ENCODE results near the gene DOCK7.
A peak's percentile ranks its signal among the peaks of the same experiment; 100 is the strongest.

The DOCK7 gene

DNA sequence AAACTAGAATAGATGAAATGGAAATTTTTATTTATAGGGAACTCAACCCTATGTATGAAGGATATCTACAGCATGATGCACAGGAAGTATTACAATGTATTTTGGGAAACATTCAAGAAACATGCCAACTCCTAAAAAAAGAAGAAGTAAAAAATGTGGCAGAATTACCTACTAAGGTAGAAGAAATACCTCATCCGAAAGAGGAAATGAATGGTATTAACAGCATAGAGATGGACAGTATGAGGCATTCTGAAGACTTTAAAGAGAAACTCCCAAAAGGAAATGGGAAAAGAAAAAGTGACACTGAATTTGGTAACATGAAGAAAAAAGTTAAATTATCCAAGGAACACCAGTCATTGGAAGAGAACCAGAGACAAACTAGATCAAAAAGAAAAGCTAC is 243.5 kb downstream of the DOCK7 start:
- Histone ChIP-seq H3K4me2 (ENCODE audit: low read length, poor library complexity, severe bottlenecking) (no peak overlapping the region), H3K27me3 (ENCODE audit: control insufficient read depth in 1 of 2, insufficient read depth in 1 of 2, low read length in 2 of 2) (no peaks in the 10 kb centered on the region), H3K79me1 (replicated peaks; ENCODE audit: low read length, poor library complexity, severe bottlenecking) (peaks cover 4% of the 10 kb centered on the region), H3K4me3 (ENCODE audit: insufficient read depth in 1 of 2, low read depth in 1 of 2, low read length in 2 of 2) (no peak overlapping the region), H2AFZ (ENCODE audit: low read depth, low read length) (no peak overlapping the region), H2BK12ac (ENCODE audit: low read length in 2 of 2) (no peak overlapping the region), H3K14ac (ENCODE audit: low read length in 2 of 2) (no peak overlapping the region), H3K9ac (ENCODE audit: low read length) (no peak overlapping the region), H2AK5ac (ENCODE audit: low read length, severe bottlenecking) (no peak overlapping the region), H3K9me3 (ENCODE audit: control insufficient read depth, low read length) (no peaks in the 10 kb centered on the region), H3K4ac (ENCODE audit: low read depth in 1 of 2, low read length in 2 of 2) (no peak overlapping the region), H3K4me1 (ENCODE audit: control insufficient read depth, insufficient read depth, low read depth, low read length) (no peaks in the 10 kb centered on the region), H3K27ac (ENCODE audit: low read length, poor library complexity, severe bottlenecking) (no peak overlapping the region), H2BK15ac (ENCODE audit: low read depth, poor library complexity, severe bottlenecking) (no peak overlapping the region), H3K18ac (ENCODE audit: low read depth in 1 of 2, low read length in 2 of 2) (no peak overlapping the region), H2BK120ac (ENCODE audit: low read depth, low read length) (no peak overlapping the region), H3K36me3 (ENCODE audit: control insufficient read depth in 1 of 2, insufficient read depth in 2 of 2, low read depth in 1 of 2, low read length in 2 of 2) (peaks cover 3 to 76% of the 10 kb centered on the region in 2 experiments), H2BK5ac (ENCODE audit: low read depth, low read length, poor library complexity, severe bottlenecking) (no peak overlapping the region), H3K23ac (ENCODE audit: low read length in 2 of 2) (no peak overlapping the region), H4K8ac (ENCODE audit: low read length) (no peak overlapping the region), H4K91ac (ENCODE audit: low read length) (no peak overlapping the region)
- DNase-seq = no peak
- 100% methylated on average over 1 of the region's 1 CpG for WGBS

DNA sequence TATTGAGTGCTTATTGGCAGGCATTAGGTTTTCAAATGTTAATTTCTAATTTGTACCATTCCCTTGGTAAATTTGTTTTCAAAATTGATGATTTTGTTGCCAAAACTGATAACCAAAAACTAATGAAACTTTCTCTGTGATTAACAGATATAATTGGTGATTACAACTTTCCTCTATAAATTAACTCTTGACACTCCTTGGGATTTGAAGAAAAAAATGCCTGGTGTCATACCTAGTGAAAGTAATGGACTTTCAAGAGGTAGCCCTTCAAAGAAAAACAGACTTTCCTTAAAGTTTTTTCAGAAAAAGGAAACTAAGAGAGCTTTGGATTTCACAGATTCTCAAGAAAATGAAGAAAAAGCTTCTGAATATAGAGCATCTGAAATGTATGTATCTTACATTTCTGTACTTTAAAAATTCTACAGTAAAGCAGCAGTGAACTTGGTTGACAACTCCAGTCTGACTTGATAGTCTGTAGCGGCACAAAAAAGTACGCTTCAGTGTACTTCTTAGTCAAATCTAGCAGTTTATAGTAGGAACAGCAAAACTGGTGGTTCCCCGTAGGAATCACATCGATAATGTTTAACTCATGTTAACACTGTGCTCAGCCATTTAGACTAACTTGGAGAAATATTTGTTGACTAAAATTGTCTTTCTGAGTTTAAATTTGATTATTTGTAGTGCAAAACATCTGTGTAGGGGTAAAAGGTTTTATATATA is 248.4 kb downstream of the DOCK7 start:
- H3K4me3 ChIP-seq (ENCODE audit: insufficient read depth in 1 of 2, low read depth in 1 of 2, low read length in 2 of 2) = peak overlapping the region in 1 of 2 experiments; percentile 56
- WGBS = 95% methylated on average over 4 of the region's 4 CpGs
- H3K27me3 ChIP-seq (ENCODE audit: control insufficient read depth in 1 of 2, insufficient read depth in 1 of 2, low read length in 2 of 2) = no peaks in the 10 kb centered on the region
- H3K36me3 ChIP-seq (ENCODE audit: control insufficient read depth in 1 of 2, insufficient read depth in 2 of 2, low read depth in 1 of 2, low read length in 2 of 2) = peaks cover 4 to 33% of the 10 kb centered on the region in 2 experiments
- no peak overlapping the region for H2BK12ac ChIP-seq (ENCODE audit: low read length in 2 of 2)
- no peaks in the 10 kb centered on the region for H3K9me3 ChIP-seq (ENCODE audit: control insufficient read depth, low read length)
- peaks cover 1% of the 10 kb centered on the region for H3K79me1 ChIP-seq (replicated peaks; ENCODE audit: low read length, poor library complexity, severe bottlenecking)
- peaks cover 3% of the 10 kb centered on the region for H3K4me1 ChIP-seq (ENCODE audit: control insufficient read depth, insufficient read depth, low read depth, low read length)
- no peak overlapping the region for H3K4me2 ChIP-seq (ENCODE audit: low read length, poor library complexity, severe bottlenecking)
- H3K14ac ChIP-seq (ENCODE audit: low read length in 2 of 2) = no peak overlapping the region
- peak overlapping the region; percentile 13 for H3K27ac ChIP-seq (ENCODE audit: low read length, poor library complexity, severe bottlenecking)
- H3K23ac ChIP-seq (ENCODE audit: low read length in 2 of 2) = no peak overlapping the region
- H4K91ac ChIP-seq (ENCODE audit: low read length) = no peak overlapping the region
- no peak overlapping the region for H2BK5ac ChIP-seq (ENCODE audit: low read depth, low read length, poor library complexity, severe bottlenecking)
- H2AFZ ChIP-seq (ENCODE audit: low read depth, low read length) = no peak overlapping the region
- H2BK120ac ChIP-seq (ENCODE audit: low read depth, low read length) = no peak overlapping the region
- H3K4ac ChIP-seq (ENCODE audit: low read depth in 1 of 2, low read length in 2 of 2) = no peak overlapping the region
- H2BK15ac ChIP-seq (ENCODE audit: low read depth, poor library complexity, severe bottlenecking) = no peak overlapping the region
- no peak overlapping the region for H2AK5ac ChIP-seq (ENCODE audit: low read length, severe bottlenecking)
- no peak overlapping the region for H3K18ac ChIP-seq (ENCODE audit: low read depth in 1 of 2, low read length in 2 of 2)
- H3K9ac ChIP-seq (ENCODE audit: low read length) = peak overlapping the region; percentile 67
- H4K8ac ChIP-seq (ENCODE audit: low read length) = no peak overlapping the region
- DNase-seq = peak; percentile 6

DNA sequence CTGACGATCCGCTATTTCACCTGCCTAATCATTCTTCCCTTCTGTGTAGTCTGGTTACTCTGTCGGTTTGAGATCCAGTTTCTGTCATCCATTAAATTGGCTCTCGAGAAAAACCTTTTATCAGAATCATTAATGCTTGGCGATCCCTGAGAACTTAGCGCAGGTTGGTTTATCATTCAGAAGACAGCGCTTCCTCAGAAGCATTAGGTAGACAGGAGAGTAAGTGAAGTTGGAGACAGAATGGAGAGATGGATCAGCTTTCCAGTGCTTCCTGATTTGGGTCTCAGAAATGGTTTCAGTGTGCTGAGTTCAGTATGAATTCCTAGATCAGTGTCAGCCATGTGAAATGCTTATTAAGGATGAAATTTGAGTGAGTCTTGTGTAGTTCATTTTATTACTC is 250.0 kb downstream of the DOCK7 start:
- H3K36me3 ChIP-seq (ENCODE audit: control insufficient read depth in 1 of 2, insufficient read depth in 2 of 2, low read depth in 1 of 2, low read length in 2 of 2) = peaks cover 4 to 19% of the 10 kb centered on the region in 2 experiments
- H4K91ac ChIP-seq (ENCODE audit: low read length) = no peak overlapping the region
- no peaks in the 10 kb centered on the region for H3K9me3 ChIP-seq (ENCODE audit: control insufficient read depth, low read length)
- peak overlapping the region; percentile 7 for H3K27ac ChIP-seq (ENCODE audit: low read length, poor library complexity, severe bottlenecking)
- no peak overlapping the region for H2BK5ac ChIP-seq (ENCODE audit: low read depth, low read length, poor library complexity, severe bottlenecking)
- under 1% methylated on average over 7 of the region's 7 CpGs for WGBS
- no peak overlapping the region for H3K23ac ChIP-seq (ENCODE audit: low read length in 2 of 2)
- H3K4me1 ChIP-seq (ENCODE audit: control insufficient read depth, insufficient read depth, low read depth, low read length) = peaks cover 3% of the 10 kb centered on the region
- no peak overlapping the region for H3K4ac ChIP-seq (ENCODE audit: low read depth in 1 of 2, low read length in 2 of 2)
- no peak overlapping the region for H4K8ac ChIP-seq (ENCODE audit: low read length)
- H3K79me1 ChIP-seq (replicated peaks; ENCODE audit: low read length, poor library complexity, severe bottlenecking) = peaks cover 1% of the 10 kb centered on the region
- peak overlapping the region in 1 of 2 experiments; percentile 66 for H3K18ac ChIP-seq (ENCODE audit: low read depth in 1 of 2, low read length in 2 of 2)
- H3K9ac ChIP-seq (ENCODE audit: low read length) = peak overlapping the region; percentile 98
- DNase-seq = peak; percentile 27
- H2AFZ ChIP-seq (ENCODE audit: low read depth, low read length) = no peak overlapping the region
- peak overlapping the region in 1 of 2 experiments; percentile 89 for H3K4me3 ChIP-seq (ENCODE audit: insufficient read depth in 1 of 2, low read depth in 1 of 2, low read length in 2 of 2)
- H2BK120ac ChIP-seq (ENCODE audit: low read depth, low read length) = no peak overlapping the region
- H2AK5ac ChIP-seq (ENCODE audit: low read length, severe bottlenecking) = no peak overlapping the region
- H2BK12ac ChIP-seq (ENCODE audit: low read length in 2 of 2) = no peak overlapping the region
- no peak overlapping the region for H2BK15ac ChIP-seq (ENCODE audit: low read depth, poor library complexity, severe bottlenecking)
- peak overlapping the region; percentile 86 for H3K4me2 ChIP-seq (ENCODE audit: low read length, poor library complexity, severe bottlenecking)
- no peaks in the 10 kb centered on the region for H3K27me3 ChIP-seq (ENCODE audit: control insufficient read depth in 1 of 2, insufficient read depth in 1 of 2, low read length in 2 of 2)
- no peak overlapping the region for H3K14ac ChIP-seq (ENCODE audit: low read length in 2 of 2)

DNA sequence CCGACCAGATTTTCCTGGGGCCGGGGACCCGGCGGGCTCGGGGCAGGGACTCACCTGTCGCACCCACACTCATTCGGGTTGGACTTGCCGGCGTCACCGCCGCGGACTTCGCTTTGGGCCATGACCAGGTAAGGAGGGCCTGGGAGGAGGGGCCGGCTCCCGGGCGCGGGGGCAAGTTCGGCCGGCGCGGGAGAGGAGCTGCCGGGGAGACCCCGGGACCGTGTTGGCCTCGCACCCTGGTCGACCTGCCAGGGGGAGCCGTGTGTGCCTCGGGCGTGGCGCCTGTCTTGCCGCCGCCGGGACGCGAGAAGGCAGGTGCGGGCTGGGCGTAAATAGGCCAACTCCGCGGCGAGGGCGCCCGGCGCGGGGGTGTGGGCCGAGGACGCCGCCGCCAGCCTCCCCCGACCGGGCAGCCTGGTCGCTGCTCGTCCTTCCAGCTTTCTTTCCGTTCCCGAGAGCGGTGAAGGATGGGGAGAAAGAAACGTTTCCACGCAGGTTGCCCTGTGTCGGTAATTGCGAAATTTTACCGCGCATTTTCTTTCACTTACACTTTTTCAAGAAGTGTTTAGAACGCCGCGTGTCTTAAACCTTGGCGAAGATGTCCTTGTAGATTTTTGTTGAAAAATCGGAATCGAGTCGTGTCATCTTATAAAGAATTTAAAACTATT is 250.8 kb downstream of the DOCK7 start:
- under 1% methylated on average over 59 of the region's 68 CpGs for WGBS
- no peaks in the 10 kb centered on the region for H3K79me1 ChIP-seq (replicated peaks; ENCODE audit: low read length, poor library complexity, severe bottlenecking)

More for the DNA sequence above, 250.8 kb downstream of the DOCK7 start:
- Histone ChIP-seq H4K91ac (ENCODE audit: low read length) (peak overlapping the region; percentile 78), H3K36me3 (ENCODE audit: control insufficient read depth in 1 of 2, insufficient read depth in 2 of 2, low read depth in 1 of 2, low read length in 2 of 2) (peaks cover 4 to 12% of the 10 kb centered on the region in 2 experiments), H3K18ac (ENCODE audit: low read depth in 1 of 2, low read length in 2 of 2) (peak overlapping the region; percentile 90 to 99), H3K9me3 (ENCODE audit: control insufficient read depth, low read length) (no peaks in the 10 kb centered on the region), H2BK15ac (ENCODE audit: low read depth, poor library complexity, severe bottlenecking) (no peak overlapping the region), H3K27ac (ENCODE audit: low read length, poor library complexity, severe bottlenecking) (peak overlapping the region; percentile 100), H3K4me3 (ENCODE audit: insufficient read depth in 1 of 2, low read depth in 1 of 2, low read length in 2 of 2) (peak overlapping the region; percentile 89 to 92), H3K9ac (ENCODE audit: low read length) (peak overlapping the region; percentile 98), H3K4me1 (ENCODE audit: control insufficient read depth, insufficient read depth, low read depth, low read length) (peaks cover 3% of the 10 kb centered on the region), H2AK5ac (ENCODE audit: low read length, severe bottlenecking) (no peak overlapping the region), H3K14ac (ENCODE audit: low read length in 2 of 2) (peak overlapping the region in 1 of 2 experiments; percentile 93), H3K4me2 (ENCODE audit: low read length, poor library complexity, severe bottlenecking) (peak overlapping the region; percentile 86), H2AFZ (ENCODE audit: low read depth, low read length) (peak overlapping the region; percentile 89), H3K27me3 (ENCODE audit: control insufficient read depth in 1 of 2, insufficient read depth in 1 of 2, low read length in 2 of 2) (no peaks in the 10 kb centered on the region), H2BK5ac (ENCODE audit: low read depth, low read length, poor library complexity, severe bottlenecking) (peak overlapping the region; percentile 46), H2BK12ac (ENCODE audit: low read length in 2 of 2) (peak overlapping the region in 1 of 2 experiments; percentile 29), H3K23ac (ENCODE audit: low read length in 2 of 2) (peak overlapping the region in 1 of 2 experiments; percentile 87), H2BK120ac (ENCODE audit: low read depth, low read length) (no peak overlapping the region), H4K8ac (ENCODE audit: low read length) (peak overlapping the region; percentile 45), H3K4ac (ENCODE audit: low read depth in 1 of 2, low read length in 2 of 2) (peak overlapping the region in 1 of 2 experiments; percentile 75)
- peak; percentile 33 for DNase-seq

All from mesenchymal stem cell (in vitro differentiated cells and primary cell).